ENCODE data around the gene NR3C2.

Gene NR3C2

GRCh38 chr4:148255344-148255720, 186.9 kb downstream of the NR3C2 start:
- no peak for DNase-seq

GRCh38 chr4:148254621-148255343, 187.4 kb downstream of the NR3C2 start:
- DNase-seq, result no peak

- no peak for DNase-seq
These were observed 188.4 kb downstream of the NR3C2 start for GRCh38 chr4:148253768-148254167.

GRCh38 chr4:148248824-148249223, 193.4 kb downstream of the NR3C2 start:
- no peak for DNase-seq

- DNase-seq, result no peak
These were observed 197.2 kb downstream of the NR3C2 start for GRCh38 chr4:148245015-148245414.

- DNase-seq, result no peak
These were observed 198.4 kb downstream of the NR3C2 start for GRCh38 chr4:148243837-148244236.

GRCh38 chr4:148240241-148240640, 202.0 kb downstream of the NR3C2 start:
- DNase-seq, result peak; percentile 8

- no peak for DNase-seq
These were observed 202.7 kb downstream of the NR3C2 start for GRCh38 chr4:148239494-148239985.

GRCh38 chr4:148238811-148239493, 203.3 kb downstream of the NR3C2 start:
- DNase-seq, result no peak

- DNase-seq, result no peak
These were observed 204.1 kb downstream of the NR3C2 start for GRCh38 chr4:148238086-148238485.

- DNase-seq, result no peak
These were observed 206.4 kb downstream of the NR3C2 start for GRCh38 chr4:148235809-148236208.

GRCh38 chr4:148229798-148230197, 212.4 kb downstream of the NR3C2 start:
- no peak for DNase-seq

- DNase-seq, result no peak
These were observed 213.2 kb downstream of the NR3C2 start for GRCh38 chr4:148229028-148229427.

- no peak for DNase-seq
These were observed 215.1 kb downstream of the NR3C2 start for GRCh38 chr4:148227147-148227546.

GRCh38 chr4:148226341-148226740, 215.9 kb downstream of the NR3C2 start:
- no peak for DNase-seq

GRCh38 chr4:148225639-148226038, 216.6 kb downstream of the NR3C2 start:
- no peak for DNase-seq

GRCh38 chr4:148224476-148224875, 217.7 kb downstream of the NR3C2 start:
- DNase-seq, result no peak

- no peak for DNase-seq
These were observed 219.1 kb downstream of the NR3C2 start for GRCh38 chr4:148222991-148223660.

- no peak for DNase-seq
These were observed 225.1 kb downstream of the NR3C2 start for GRCh38 chr4:148216866-148217814.

GRCh38 chr4:148216321-148216720, 225.9 kb downstream of the NR3C2 start:
- no peak for DNase-seq

- no peak for DNase-seq
These were observed 227.0 kb downstream of the NR3C2 start for GRCh38 chr4:148215202-148215601.

- DNase-seq, result no peak
These were observed 227.6 kb downstream of the NR3C2 start for GRCh38 chr4:148214529-148215166.
